ENCODE results near the gene TMEM61.

Gene TMEM61

DNA sequence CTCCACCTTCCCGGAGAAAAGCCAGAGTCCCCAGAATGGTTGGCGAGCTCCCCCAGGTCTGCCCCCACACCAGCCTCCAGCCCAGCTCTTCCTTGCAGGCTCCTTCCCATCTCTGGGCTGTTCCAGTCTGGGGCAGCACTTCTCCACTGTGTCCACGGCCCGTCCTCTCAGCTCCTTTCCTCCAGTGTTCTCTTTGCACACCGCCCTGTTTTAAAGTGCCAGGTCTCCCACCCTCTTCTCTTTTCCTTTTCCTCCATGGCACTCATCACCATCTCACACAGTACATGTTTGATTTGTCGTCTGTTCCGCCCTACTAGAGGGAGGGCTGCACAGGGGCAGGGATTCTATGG lies 52.8 kb downstream of the TMEM61 start:
- no peak overlapping the region for H3K9ac ChIP-seq
- H3K79me2 ChIP-seq: no peaks in the 10 kb centered on the region
- no peak overlapping the region for H3K27ac ChIP-seq
- no peaks in the 10 kb centered on the region for H3K27me3 ChIP-seq (ENCODE audit: control insufficient read depth, insufficient read depth, low read length)
- no peak overlapping the region for H2AFZ ChIP-seq
- no peak overlapping the region for H3K4me3 ChIP-seq (ENCODE audit: low read depth, low read length)
- no peaks in the 10 kb centered on the region for H3K4me1 ChIP-seq
- H3K4me2 ChIP-seq (ENCODE audit: low read length): no peak overlapping the region
- H3K36me3 ChIP-seq (ENCODE audit: control insufficient read depth, insufficient read depth, low read length): no peaks in the 10 kb centered on the region
- TF ChIP-seq, protein P1, sequence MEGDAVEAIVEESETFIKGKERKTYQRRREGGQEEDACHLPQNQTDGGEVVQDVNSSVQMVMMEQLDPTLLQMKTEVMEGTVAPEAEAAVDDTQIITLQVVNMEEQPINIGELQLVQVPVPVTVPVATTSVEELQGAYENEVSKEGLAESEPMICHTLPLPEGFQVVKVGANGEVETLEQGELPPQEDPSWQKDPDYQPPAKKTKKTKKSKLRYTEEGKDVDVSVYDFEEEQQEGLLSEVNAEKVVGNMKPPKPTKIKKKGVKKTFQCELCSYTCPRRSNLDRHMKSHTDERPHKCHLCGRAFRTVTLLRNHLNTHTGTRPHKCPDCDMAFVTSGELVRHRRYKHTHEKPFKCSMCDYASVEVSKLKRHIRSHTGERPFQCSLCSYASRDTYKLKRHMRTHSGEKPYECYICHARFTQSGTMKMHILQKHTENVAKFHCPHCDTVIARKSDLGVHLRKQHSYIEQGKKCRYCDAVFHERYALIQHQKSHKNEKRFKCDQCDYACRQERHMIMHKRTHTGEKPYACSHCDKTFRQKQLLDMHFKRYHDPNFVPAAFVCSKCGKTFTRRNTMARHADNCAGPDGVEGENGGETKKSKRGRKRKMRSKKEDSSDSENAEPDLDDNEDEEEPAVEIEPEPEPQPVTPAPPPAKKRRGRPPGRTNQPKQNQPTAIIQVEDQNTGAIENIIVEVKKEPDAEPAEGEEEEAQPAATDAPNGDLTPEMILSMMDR (IDR thresholded peaks at IDR 0.05): no peak
- no peaks in the 10 kb centered on the region for H3K9me3 ChIP-seq (ENCODE audit: control insufficient read depth, low read length)

DNA sequence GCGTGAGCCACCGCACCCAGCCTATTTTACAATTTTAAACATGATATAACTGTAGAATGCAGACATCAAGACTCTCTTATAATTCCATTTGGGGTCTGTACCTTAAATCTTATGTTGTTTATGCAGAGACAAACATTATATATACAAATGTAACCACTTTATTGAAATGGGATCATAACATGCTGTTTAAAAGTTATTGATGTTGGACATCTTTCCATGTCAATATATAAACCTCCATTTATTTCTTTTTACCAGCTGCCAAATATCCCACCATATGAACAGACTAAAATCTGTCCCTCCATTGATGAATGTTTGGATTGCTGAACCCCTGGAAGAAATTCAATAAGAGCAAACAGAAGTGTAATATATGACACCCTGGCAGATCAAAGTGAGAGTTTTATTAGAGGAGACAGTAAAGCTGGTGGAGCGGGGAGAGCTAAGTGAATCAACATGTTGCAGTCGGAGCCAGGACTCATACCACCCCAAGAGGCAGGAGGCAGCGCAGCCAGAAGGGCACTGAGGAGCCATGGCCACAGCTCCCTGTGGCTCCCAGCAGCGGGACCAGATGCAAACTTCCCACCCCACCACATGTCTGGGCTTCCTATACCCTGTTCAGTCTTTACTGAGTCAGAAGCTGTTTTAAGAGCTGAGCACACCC lies 54.2 kb downstream of the TMEM61 start:
- no peak overlapping the region for H3K4me3 ChIP-seq (ENCODE audit: low read depth, low read length)
- H3K4me1 ChIP-seq: no peaks in the 10 kb centered on the region
- no peaks in the 10 kb centered on the region for H3K27me3 ChIP-seq (ENCODE audit: control insufficient read depth, insufficient read depth, low read length)
- H3K9ac ChIP-seq: no peak overlapping the region
- H3K36me3 ChIP-seq (ENCODE audit: control insufficient read depth, insufficient read depth, low read length): no peaks in the 10 kb centered on the region
- no peak overlapping the region for H3K27ac ChIP-seq
- TF ChIP-seq, protein P1 (IDR thresholded peaks at IDR 0.05): no peak
- H3K9me3 ChIP-seq (ENCODE audit: control insufficient read depth, low read length): no peaks in the 10 kb centered on the region
- no peak overlapping the region for H2AFZ ChIP-seq
- H3K79me2 ChIP-seq: no peaks in the 10 kb centered on the region
- no peak overlapping the region for H3K4me2 ChIP-seq (ENCODE audit: low read length)

DNA sequence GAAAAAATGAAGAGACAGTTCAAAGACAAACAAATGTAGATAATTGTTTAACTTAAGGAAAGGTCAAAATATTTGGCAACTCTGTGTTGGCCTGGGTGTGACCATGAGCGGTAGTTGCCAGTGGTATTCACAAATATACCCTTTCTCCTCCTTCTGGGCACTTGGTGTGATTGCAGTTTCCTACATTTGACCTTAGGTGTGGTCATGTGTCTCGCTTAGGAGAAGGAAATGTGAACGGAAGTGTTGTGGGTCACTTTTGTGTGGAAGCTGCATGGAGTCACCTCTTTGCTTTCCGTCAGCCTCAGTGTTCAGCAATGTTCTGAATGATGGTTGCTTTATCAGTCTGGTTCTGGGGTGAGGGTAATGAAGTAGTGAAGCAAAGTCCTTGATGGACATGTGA lies 55.5 kb downstream of the TMEM61 start:
- Histone ChIP-seq H3K27me3 (ENCODE audit: control insufficient read depth, insufficient read depth, low read length) (no peaks in the 10 kb centered on the region), H3K4me1 (no peaks in the 10 kb centered on the region)

DNA sequence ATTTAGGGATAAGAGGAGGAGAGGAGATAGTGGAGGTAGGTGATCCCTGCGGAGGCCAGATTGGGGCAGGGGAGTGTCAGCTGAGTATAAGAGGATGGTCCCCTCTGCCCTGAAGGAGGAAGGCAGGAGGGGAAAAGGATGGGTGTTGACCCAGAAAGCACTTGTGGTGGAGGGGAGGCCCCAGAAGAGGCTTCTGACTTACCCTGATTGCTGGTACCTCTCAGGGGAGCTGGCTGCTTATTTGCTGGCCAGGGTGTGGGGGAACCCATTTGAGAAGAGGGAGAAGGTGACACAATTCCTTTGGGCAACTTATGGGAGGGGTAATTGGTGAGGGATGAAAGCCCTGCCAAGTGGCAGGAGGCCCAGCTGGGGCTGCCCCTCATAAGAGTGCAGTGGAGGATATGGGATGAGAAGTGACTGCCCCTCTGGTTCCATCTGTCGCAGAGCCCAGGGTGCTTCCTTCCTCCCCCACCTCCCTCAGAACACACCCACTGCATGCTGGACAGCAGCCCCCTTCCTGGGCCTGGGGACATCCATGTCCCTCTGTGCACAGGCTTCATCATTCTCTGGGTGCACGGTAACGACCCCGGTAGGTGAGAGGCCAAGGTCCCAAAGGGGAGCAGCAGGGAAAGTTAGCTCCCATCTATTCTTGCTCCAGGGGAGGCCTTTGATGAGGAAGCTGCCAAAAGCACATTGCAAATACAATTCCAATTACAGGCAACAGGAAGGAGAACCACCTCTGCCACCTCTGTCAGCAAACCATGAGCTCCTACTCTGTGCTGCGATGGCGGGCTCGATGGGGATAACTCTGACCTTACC lies 57.5 kb downstream of the TMEM61 start:
- H3K4me3 ChIP-seq (ENCODE audit: low read depth, low read length): no peak overlapping the region
- no peaks in the 10 kb centered on the region for H3K36me3 ChIP-seq (ENCODE audit: control insufficient read depth, insufficient read depth, low read length)
- no peak overlapping the region for H3K27ac ChIP-seq
- no peaks in the 10 kb centered on the region for H3K4me1 ChIP-seq
- H2AFZ ChIP-seq: no peak overlapping the region
- H3K9ac ChIP-seq: no peak overlapping the region
- TF ChIP-seq, protein P1 (IDR thresholded peaks at IDR 0.05): no peak
- H3K79me2 ChIP-seq: no peaks in the 10 kb centered on the region
- no peak overlapping the region for H3K4me2 ChIP-seq (ENCODE audit: low read length)
- no peaks in the 10 kb centered on the region for H3K27me3 ChIP-seq (ENCODE audit: control insufficient read depth, insufficient read depth, low read length)
- H3K9me3 ChIP-seq (ENCODE audit: control insufficient read depth, low read length): no peaks in the 10 kb centered on the region

More for the DNA sequence above, 55.5 kb downstream of the TMEM61 start:
- H2AFZ ChIP-seq: no peak overlapping the region
- no peak overlapping the region for H3K4me3 ChIP-seq (ENCODE audit: low read depth, low read length)
- H3K9ac ChIP-seq: no peak overlapping the region
- H3K4me2 ChIP-seq (ENCODE audit: low read length): no peak overlapping the region
- H3K36me3 ChIP-seq (ENCODE audit: control insufficient read depth, insufficient read depth, low read length): no peaks in the 10 kb centered on the region
- H3K27ac ChIP-seq: no peak overlapping the region
- no peaks in the 10 kb centered on the region for H3K79me2 ChIP-seq
- no peaks in the 10 kb centered on the region for H3K9me3 ChIP-seq (ENCODE audit: control insufficient read depth, low read length)
- TF ChIP-seq, protein P1 (IDR thresholded peaks at IDR 0.05): no peak

DNA sequence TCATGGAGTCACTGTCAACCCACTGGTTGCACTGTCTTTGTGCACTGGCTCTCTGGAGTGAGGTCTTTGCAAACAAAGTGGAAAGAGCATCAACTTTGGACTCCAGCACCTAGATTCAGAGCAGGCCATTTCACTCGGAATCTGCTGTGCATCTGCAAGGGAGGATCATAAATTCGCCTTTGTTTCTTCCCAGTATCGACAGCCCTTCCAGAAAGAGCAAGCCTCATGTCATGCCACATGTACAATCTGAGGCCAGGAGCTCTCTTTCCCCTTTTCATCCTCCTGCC lies 58.1 kb downstream of the TMEM61 start:
- Histone ChIP-seq H3K9me3 (ENCODE audit: control insufficient read depth, low read length) (no peaks in the 10 kb centered on the region), H2AFZ (no peak overlapping the region), H3K27me3 (ENCODE audit: control insufficient read depth, insufficient read depth, low read length) (no peaks in the 10 kb centered on the region), H3K27ac (no peak overlapping the region), H3K79me2 (no peaks in the 10 kb centered on the region), H3K4me2 (ENCODE audit: low read length) (no peak overlapping the region), H3K9ac (no peak overlapping the region), H3K4me1 (no peaks in the 10 kb centered on the region), H3K36me3 (ENCODE audit: control insufficient read depth, insufficient read depth, low read length) (no peaks in the 10 kb centered on the region), H3K4me3 (ENCODE audit: low read depth, low read length) (no peak overlapping the region)
- TF ChIP-seq, protein P1 (IDR thresholded peaks at IDR 0.05): no peak
